Measurements from ENCODE around the gene ABCC8.

ABCC8 gene

DNA sequence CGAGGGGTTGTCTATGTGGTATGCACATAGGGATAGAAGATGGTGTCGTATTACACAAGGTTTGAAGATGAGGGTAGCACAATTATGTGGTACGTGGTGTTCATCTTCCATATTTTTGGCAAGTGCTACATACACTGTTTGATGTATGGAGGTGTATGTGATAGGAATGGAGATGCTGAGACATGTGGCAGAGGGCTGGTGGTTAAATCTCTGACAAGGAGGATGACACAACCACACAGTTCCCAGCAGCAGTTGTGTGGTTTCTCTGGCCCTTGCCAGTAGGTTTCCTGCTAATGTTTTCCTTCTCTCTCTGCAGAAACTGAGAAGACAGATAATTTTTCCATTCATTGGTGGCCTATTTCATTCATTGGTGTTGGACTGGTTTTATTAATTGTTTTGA is 108.1 kb downstream of the ABCC8 start:
- Mint-ChIP-seq H3K4me3 (no peak overlapping the region), H3K9me3 (peaks cover 37% of the 10 kb centered on the region), H3K36me3 (peaks cover 57% of the 10 kb centered on the region), H3K4me1 (no peaks in the 10 kb centered on the region), H3K27me3 (peaks cover 14% of the 10 kb centered on the region), H3K27ac (no peak overlapping the region)
- ATAC-seq, result no peak

GRCh38 chr11:17366495-17366894 is 110.2 kb downstream of the ABCC8 start:
- no peak overlapping the region for H3K27ac Mint-ChIP-seq
- H3K9me3 Mint-ChIP-seq, result peaks cover 28% of the 10 kb centered on the region
- H3K4me3 Mint-ChIP-seq, result no peak overlapping the region
- peaks cover 52% of the 10 kb centered on the region for H3K36me3 Mint-ChIP-seq
- no peak for ATAC-seq
- H3K4me1 Mint-ChIP-seq, result no peaks in the 10 kb centered on the region
- H3K27me3 Mint-ChIP-seq, result peaks cover 21% of the 10 kb centered on the region

GRCh38 chr11:17354601-17354991 is 122.0 kb downstream of the ABCC8 start:
- ATAC-seq, result peak; percentile 70
- Mint-ChIP-seq H3K36me3 (no peaks in the 10 kb centered on the region), H3K27me3 (peaks cover 36% of the 10 kb centered on the region), H3K4me3 (peak overlapping the region; percentile 64), H3K9me3 (no peaks in the 10 kb centered on the region), H3K27ac (peak overlapping the region; percentile 32), H3K4me1 (peaks cover 39% of the 10 kb centered on the region)

DNA sequence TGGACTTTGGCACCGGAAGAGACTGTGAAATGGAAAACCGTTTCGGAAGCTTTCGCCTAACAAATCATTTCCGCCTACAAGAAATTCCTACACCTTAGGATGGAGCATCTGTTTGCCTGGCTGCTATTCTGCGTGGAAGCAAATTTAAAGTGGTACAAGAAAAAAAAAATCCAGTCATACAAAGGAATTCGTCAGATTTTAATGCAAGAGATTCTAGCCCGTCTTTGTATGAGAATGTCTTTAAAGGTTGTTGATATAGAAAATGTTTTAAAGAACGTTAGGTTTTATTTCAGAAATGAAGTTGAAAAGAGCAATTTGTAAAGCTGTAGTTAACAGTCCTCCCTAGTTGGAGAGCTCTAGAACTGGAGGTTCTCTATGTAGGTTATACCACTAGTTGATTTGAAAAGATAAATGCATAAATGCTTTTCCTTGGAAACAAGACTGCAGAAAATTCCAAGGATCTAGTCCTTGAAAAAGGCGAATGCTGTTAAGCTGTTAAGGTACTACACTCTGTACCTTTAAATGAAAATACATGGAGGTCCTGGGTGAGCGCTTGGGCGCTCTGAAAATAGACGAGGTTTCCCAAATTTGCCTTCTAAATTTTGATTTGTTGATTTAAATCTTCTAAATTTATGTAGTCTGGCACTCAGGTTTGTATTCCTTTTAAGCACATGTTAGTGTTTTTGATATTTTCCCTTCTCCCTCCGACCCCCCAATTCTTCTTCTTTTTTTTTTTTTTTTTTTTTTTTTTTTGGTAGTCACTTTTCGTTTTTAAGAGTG is 122.6 kb downstream of the ABCC8 start:
- no peaks in the 10 kb centered on the region for H3K36me3 Mint-ChIP-seq
- H3K27me3 Mint-ChIP-seq, result peaks cover 36% of the 10 kb centered on the region
- no peak for ATAC-seq
- H3K27ac Mint-ChIP-seq, result peak overlapping the region; percentile 69
- H3K9me3 Mint-ChIP-seq, result no peaks in the 10 kb centered on the region
- H3K4me1 Mint-ChIP-seq, result peaks cover 39% of the 10 kb centered on the region
- H3K4me3 Mint-ChIP-seq, result peak overlapping the region; percentile 79

- Mint-ChIP-seq H3K9me3 (no peaks in the 10 kb centered on the region), H3K4me3 (peak overlapping the region; percentile 79), H3K27me3 (peaks cover 36% of the 10 kb centered on the region), H3K4me1 (peaks cover 39% of the 10 kb centered on the region), H3K36me3 (no peaks in the 10 kb centered on the region), H3K27ac (peak overlapping the region; percentile 69)
- peak; percentile 62 for ATAC-seq
Measured at GRCh38 chr11:17352950-17353820, 123.5 kb downstream of the ABCC8 start.

DNA sequence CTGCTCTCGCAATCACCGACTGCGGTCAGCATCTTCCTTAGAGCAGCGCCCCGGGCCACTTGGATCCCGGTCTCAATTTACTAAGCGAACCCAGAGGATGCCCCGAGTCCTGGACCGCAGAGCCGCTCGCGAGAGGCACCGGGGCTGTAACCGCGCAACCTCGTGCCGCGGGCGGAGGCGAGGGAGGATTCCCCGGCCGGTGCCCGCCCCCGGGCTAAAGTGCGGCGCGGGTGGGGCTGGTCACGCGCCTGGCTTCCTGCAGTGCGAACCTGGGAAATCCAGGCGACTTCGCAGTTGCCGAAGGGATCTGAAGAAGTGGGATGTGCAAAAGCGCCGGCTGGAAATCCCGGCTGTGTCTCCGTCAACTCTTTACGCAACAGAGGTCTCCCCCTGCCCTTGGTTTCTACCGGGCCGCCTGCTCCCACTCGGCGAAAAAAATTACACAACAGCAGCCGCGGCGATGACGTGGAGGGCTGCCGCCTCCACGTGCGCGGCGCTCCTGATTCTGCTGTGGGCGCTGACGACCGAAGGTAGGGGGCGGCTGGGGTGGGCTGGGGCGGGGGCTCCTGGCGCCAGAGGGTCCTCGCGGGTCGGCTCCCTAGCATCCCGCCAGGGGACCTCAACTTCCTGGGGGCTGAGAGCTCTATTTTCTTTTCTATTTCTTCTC is 125.0 kb downstream of the ABCC8 start, which contains the start of gene NCR3LG1:
TSS of gene NCR3LG1 (plus strand) at position 291 of the 667 bp plus-strand sequence. CDS start at position 461, 170 bp downstream.
- H3K4me3 Mint-ChIP-seq, result peak within 1 kb of the TSS; percentile 79
- no peaks in the 10 kb centered on the region for H3K36me3 Mint-ChIP-seq
- peak within 1 kb of the TSS; percentile 69 for H3K27ac Mint-ChIP-seq
- H3K27me3 Mint-ChIP-seq, result peaks cover 36% of the 10 kb centered on the region
- peaks cover 39% of the 10 kb centered on the region for H3K4me1 Mint-ChIP-seq
- H3K9me3 Mint-ChIP-seq, result no peaks in the 10 kb centered on the region
- peak; percentile 58 for ATAC-seq

DNA sequence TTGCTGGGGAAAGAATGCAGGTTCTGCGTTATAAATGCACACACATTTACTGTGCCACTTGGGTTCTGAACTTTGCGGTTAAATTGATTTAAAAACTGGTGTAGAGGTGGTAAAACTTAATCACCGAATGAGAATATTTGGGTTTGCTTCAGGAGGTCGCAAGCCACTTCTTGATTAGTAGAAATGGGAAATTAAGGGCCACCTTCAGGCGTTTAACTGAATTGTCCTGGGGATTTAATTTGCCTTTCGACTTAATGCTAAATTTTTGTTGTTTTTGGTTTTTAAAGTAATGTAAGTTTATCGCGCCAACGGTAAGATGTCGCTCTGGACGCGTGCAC is 125.5 kb downstream of the ABCC8 start:
- H3K4me3 Mint-ChIP-seq, result peak overlapping the region; percentile 79
- H3K27me3 Mint-ChIP-seq, result peaks cover 36% of the 10 kb centered on the region
- no peaks in the 10 kb centered on the region for H3K9me3 Mint-ChIP-seq
- H3K36me3 Mint-ChIP-seq, result no peaks in the 10 kb centered on the region
- ATAC-seq, result no peak
- H3K4me1 Mint-ChIP-seq, result peaks cover 39% of the 10 kb centered on the region
- peak overlapping the region; percentile 69 for H3K27ac Mint-ChIP-seq

DNA sequence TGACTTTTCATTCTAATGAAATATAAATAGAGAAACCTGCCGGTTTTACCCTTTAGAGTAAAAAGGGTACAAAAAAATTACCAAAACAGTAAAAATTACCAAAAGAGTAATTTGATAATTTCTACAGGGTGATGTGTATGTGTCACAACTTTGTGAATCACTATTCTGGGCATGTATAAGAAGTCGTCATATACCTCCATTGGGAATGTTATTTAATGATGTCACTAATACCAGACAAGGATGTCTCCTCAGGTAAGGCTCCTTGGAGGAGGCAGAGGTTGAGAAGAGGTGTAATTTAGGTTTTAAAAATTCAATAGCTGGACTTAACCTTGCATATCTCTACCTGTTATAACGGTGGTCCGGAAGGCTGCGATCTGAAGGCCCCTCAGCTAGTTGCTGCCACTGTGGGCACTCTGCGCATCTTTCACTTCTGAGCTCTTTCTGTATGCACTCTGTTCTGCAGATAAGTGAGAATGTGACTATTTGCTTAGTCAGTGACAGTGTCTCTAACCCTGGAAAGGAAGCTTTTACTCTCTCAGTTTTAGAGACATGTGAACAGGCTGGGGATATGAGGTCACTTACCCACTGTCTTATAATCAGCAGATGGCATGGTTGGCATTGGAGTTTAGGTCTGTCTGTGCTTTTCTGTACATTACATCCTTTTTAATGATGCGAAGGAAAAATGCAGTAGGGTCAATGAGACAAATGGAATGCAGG is 126.0 kb downstream of the ABCC8 start:
- H3K9me3 Mint-ChIP-seq, result no peaks in the 10 kb centered on the region
- H3K36me3 Mint-ChIP-seq, result no peaks in the 10 kb centered on the region
- peaks cover 39% of the 10 kb centered on the region for H3K4me1 Mint-ChIP-seq
- H3K27me3 Mint-ChIP-seq, result peaks cover 36% of the 10 kb centered on the region
- peak overlapping the region; percentile 35 for H3K4me3 Mint-ChIP-seq
- no peak for ATAC-seq
- H3K27ac Mint-ChIP-seq, result no peak overlapping the region

GRCh38 chr11:17347676-17348075 is 129.0 kb downstream of the ABCC8 start:
- H3K27ac Mint-ChIP-seq, result no peak overlapping the region
- peaks cover 15% of the 10 kb centered on the region for H3K27me3 Mint-ChIP-seq
- no peaks in the 10 kb centered on the region for H3K9me3 Mint-ChIP-seq
- no peak overlapping the region for H3K4me3 Mint-ChIP-seq
- H3K36me3 Mint-ChIP-seq, result no peaks in the 10 kb centered on the region
- H3K4me1 Mint-ChIP-seq, result peaks cover 19% of the 10 kb centered on the region
- ATAC-seq, result no peak

- H3K27ac Mint-ChIP-seq, result no peak overlapping the region
- no peaks in the 10 kb centered on the region for H3K4me1 Mint-ChIP-seq
- H3K9me3 Mint-ChIP-seq, result no peaks in the 10 kb centered on the region
Measured at GRCh38 chr11:17343907-17344306, 132.7 kb downstream of the ABCC8 start.

GRCh38 chr11:17343257-17343656 is 133.4 kb downstream of the ABCC8 start:
- no peaks in the 10 kb centered on the region for H3K9me3 Mint-ChIP-seq
- no peak overlapping the region for H3K4me3 Mint-ChIP-seq
- H3K4me1 Mint-ChIP-seq, result no peaks in the 10 kb centered on the region
- no peaks in the 10 kb centered on the region for H3K36me3 Mint-ChIP-seq
- ATAC-seq, result no peak
- no peaks in the 10 kb centered on the region for H3K27me3 Mint-ChIP-seq
- no peak overlapping the region for H3K27ac Mint-ChIP-seq

More at GRCh38 chr11:17343907-17344306, 132.7 kb downstream of the ABCC8 start:
- no peak for ATAC-seq
- Mint-ChIP-seq H3K36me3 (no peaks in the 10 kb centered on the region), H3K4me3 (no peak overlapping the region), H3K27me3 (no peaks in the 10 kb centered on the region)
